ENCODE measurements around the gene PRKCH.
A peak's percentile ranks its signal among the peaks of the same experiment; 100 is the strongest.

Gene PRKCH

GRCh38 chr14:61434311-61434710 lies 112.9 kb downstream of the PRKCH start:
- no peak for DNase-seq

GRCh38 chr14:61435563-61436337 lies 114.4 kb downstream of the PRKCH start:
- DNase-seq: no peak

- DNase-seq: no peak
Measured at GRCh38 chr14:61437381-61437780, 116.0 kb downstream of the PRKCH start.

DNA sequence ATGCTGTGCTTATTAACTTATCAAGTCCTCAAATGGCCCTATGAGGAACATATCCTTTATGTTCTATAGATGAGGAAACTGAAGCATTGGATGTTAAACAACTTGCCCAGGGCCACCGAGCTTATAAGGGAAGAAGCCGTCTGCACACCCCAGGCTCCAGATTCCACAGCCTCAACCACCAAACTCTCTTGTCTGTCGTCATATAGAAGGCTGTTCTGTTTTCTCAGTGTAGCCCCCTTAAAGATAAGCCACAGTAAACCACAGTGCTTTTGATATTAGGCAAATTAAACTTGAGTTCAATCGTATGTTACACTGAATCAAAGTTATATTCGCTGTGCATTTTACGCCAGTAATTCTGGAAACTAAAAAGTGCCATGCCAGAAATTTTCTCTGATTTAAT lies 116.7 kb downstream of the PRKCH start:
- DNase-seq: no peak

GRCh38 chr14:61438497-61438859 lies 117.1 kb downstream of the PRKCH start:
- no peak for DNase-seq

- DNase-seq: no peak
Measured at GRCh38 chr14:61438860-61439765, 117.7 kb downstream of the PRKCH start.

DNA sequence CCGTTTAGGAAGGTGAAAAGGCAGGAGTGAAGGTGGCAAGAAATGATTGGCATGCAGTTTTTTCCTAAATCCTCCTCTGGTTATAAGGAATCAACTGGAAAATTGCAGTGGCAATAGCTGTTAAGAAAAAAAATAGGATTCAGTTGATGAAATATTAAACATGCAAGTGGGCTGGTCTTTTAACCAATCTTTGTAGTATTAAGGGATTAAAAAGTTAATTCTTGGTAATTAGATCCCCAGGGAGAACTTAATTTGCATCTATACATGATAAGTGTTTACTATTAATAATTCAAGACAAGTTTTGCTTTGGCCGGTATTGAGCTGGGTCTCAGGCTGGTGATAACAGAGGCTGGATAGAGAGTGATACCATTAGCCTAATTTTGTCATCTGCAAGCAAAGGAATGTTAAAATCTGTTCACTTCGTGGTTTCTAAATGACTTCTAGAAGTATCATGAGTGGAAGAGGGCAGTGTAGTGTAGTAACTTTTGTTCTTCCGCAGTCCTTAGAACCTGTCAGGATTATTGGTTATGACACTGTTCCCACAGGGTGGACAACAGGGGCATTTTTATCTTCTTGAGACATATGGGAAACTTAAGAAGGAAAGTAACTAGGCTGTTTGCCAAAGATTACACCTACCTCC lies 118.5 kb downstream of the PRKCH start:
- no peak for DNase-seq

DNA sequence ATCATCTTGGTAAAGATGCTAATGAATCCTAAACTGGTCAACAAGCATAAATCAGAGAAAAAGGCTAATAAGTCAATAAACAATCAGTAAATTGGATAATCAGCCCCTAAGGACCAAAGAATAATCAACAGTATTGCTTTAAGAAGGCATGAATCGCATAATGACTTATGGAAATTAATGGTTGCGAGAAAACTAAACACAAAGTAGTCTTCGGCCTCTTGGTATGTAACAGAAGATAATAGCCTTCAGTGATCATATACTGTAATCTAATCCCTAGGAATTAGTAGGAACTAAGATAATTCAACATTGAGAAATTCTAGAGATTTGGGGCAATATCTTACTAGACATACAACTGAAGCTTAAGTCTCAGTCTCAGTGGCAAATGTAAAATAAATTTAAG lies 122.1 kb downstream of the PRKCH start:
- no peak for DNase-seq

DNA sequence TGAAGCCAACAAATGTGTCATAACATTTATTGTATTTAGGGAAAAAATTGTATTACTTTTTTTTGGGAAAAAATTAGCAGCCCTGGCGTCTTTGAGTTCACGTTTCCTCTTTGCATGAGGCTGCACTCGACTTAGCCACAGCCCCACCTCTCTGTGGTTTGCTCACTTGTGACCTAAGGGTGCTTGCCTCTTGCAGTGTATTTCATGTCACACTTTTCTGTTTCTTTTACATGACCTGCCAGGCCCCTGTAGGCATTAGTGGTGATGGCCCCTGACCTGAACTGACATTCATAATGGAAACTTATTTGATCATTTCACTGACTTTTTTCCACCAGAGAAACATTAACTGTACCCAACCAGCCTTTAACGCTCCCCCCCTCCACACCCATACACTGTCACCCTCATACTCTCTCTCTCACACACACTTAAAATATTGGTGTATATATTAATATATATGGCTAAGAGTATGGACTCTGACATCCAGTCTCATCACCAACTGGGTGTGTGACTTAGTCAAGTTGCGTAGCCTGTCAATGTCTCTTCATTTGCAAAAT lies 122.9 kb downstream of the PRKCH start:
- DNase-seq: no peak

GRCh38 chr14:61451491-61451890 lies 130.1 kb downstream of the PRKCH start:
- no peak for DNase-seq

DNA sequence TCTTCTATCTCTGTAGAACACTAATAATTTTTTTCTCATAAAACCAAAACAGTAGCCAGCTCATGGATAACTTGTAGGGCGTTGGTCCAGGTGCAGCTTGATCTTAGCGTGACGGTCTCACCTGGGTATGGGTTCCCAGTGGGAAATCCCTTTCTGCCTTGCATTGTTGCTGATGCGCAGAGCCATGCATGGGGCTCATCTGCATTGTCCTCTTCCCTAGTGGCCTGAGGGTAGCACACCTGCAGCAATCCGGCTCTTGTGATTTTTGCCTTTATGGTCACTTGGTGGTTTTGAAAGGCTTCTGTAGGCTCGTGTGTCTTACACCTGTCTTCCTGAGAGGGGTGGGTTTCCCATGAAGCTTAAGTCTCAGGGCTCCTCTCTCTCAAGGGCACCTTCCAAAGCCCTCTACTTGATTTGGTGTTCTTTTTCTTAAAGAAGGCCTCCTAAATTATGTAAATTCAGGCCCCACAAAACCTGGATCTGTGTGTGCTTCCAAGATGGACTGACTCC lies 130.6 kb downstream of the PRKCH start:
- no peak for DNase-seq

DNA sequence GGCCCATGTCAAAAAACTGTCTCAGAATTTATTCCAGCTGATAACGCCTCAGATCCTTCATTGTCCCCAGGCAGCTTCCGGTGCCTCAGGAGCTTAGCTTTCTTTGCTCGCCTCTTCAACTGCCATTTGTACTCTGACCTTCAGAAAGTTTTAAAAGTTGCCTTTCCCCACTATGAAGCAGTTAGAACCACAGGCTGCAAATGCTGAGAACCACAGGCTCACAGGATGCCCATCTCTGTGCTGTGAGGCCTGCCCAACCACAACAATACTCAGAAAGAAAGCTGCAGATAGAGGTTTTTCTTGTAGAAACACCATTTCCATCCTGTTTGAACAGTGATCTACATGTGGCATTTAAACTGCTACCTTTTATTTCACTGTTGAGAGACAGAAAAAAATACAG lies 131.1 kb downstream of the PRKCH start:
- DNase-seq: no peak

- DNase-seq: no peak
Measured at GRCh38 chr14:61453103-61453767, 131.9 kb downstream of the PRKCH start.

- no peak for DNase-seq
Measured at GRCh38 chr14:61454545-61454944, 133.2 kb downstream of the PRKCH start.

- DNase-seq: no peak
Measured at GRCh38 chr14:61455351-61455750, 134.0 kb downstream of the PRKCH start.

DNA sequence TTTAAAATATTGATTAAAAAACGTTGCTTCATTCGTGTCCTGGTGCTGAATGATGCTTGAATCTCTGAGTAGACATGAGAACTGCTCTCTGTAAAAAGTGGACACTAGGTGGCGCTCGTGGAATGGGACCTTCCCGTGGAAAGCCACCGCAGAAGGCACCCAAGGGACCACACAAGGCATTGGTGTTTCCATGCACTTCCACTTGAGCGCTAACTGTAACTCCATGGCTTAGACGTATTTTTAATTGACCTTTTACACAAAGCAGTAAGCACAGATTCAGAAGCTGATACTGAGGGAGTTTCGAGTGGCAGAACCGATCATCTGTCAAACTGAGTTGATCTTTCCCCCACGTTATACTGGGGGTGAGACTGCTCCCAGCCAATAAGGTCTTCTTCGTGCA lies 135.3 kb downstream of the PRKCH start:
- DNase-seq: peak; percentile 43

GRCh38 chr14:61458766-61459165 lies 137.4 kb downstream of the PRKCH start:
- no peak for DNase-seq

DNA sequence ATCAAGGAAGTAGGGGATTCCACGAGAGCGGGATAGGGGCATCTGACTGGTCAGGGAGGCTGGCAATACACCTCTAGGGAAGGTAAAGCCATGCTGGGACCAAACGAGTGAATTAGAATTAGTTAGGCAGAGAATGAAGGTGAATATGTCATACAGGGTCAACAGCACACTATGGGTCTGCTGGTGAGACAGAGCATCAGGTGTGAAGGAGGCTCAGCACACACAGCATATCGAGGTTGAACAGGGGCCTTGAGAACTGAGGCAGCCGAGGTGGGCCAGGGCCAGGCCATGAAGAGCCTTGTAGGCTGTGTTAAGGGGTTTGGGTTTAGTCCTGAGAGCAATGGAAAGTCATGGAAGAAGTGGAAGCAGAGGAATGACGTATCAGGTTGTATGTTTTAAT lies 137.8 kb downstream of the PRKCH start:
- DNase-seq: no peak

DNA sequence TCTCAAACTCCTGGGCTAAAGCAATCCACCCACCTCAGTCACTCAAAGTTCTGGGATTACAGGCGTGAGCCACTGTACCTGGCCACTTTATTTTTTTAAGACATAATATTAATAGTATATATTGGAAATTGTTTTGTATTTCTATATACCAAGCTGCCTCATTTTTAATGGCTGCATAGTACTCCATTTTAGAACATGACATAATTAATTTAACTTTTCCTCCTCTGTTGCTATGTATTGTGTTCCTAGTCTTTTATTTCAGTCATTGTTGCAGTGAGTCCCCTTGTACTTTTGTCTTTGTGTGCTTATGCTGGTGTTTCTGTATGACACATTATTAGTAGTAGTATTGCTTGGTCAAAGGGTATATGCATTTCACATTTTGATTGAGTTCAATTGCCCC lies 138.7 kb downstream of the PRKCH start:
- no peak for DNase-seq

DNA sequence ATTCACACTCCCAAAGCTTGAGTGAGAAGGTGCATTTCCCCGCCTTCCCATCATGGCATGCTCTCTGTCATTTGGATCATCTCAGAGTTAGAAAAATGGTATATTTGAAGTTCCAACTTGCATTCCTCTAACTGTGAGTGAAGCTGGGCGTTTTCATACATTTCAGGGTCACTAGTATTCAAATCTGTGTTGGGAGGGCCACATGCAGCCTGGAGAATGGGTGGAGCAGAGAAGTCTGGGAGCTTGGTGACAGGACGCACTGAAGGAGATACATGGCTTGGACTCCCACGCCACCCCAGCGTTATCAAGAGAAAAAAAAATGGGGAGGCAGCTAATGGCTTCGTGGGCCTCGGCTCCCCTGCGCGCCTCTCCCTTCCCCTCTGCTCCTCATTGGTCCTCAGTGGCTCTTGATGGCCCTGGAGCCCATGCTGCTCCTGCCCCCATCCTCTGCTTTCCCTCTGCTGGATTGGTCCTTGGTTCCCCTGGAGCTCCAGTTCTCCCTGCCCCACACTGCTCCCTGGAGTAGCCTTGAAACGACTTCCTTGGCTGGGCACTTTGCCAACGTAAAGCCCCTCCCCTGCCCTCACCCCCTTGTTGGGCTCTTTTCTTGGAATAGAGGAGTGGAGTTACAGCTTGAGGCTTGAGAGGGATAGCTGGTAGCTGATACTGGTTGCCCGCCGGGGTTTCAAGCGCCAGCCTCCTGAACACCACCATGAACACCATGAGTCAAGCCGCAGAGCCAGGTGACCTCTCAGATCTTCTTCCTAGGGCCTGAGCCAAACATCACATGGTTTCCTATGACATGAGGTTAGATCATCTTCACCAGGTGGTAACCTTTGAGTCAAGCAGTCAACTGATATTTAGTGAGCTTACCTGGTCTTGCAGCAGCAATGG lies 139.6 kb downstream of the PRKCH start:
- peak; percentile 25 for DNase-seq

GRCh38 chr14:61461808-61462275 lies 140.5 kb downstream of the PRKCH start:
- peak; percentile 54 for DNase-seq
